GM19099 (cell line): Measurements from ENCODE around the gene EFHC1.

Source experiments
- POLR2A ChIP-seq: IDR thresholded peaks from 3 replicates; pipeline ENCODE4 v1.6.1; 2011; ENCODE audit warnings: low read depth; ENCODE audit not compliant: insufficient read length; ENCODE audit errors: extremely low read depth

EFHC1 gene

DNA sequence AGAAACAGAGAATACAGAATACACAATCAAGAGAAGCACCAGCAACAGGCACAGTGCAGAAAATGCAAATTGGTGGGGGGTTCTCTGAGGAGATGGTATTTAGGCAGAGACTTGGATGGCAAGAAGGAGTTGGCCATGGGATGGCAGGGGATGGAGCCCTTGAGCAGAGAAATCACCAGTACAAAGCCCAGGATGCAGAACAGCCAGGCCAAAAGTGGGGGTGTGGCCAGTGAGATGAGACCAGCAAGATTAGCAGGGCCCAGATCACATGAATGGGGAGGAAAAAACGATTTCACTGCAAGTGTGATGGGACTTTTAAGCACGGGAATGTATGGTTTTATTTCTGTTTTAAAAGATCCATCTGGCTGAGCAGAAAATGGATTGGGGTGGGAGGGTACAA, 93.3 kb downstream of the EFHC1 start:
- no peak for TF ChIP-seq POLR2A

DNA sequence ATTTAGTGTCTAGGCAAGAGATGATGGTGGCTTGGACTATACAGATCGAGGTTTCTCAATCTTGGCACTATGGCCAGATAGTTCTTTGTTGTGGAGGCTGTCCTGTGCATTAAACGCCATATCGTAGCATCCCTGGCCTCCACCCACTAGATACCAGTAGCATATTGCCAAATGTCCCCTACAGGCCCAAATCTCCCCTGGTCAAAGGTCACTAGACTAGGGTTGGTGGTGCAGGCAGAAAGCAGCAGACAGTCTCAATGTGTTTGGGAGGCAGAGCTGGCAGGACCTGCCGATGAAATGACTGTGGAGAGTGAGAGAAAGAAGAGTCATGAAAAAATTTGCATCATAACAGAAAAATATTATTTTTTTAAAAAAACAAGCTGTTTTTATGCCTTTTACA, 93.8 kb downstream of the EFHC1 start:
- no peak for TF ChIP-seq POLR2A

DNA sequence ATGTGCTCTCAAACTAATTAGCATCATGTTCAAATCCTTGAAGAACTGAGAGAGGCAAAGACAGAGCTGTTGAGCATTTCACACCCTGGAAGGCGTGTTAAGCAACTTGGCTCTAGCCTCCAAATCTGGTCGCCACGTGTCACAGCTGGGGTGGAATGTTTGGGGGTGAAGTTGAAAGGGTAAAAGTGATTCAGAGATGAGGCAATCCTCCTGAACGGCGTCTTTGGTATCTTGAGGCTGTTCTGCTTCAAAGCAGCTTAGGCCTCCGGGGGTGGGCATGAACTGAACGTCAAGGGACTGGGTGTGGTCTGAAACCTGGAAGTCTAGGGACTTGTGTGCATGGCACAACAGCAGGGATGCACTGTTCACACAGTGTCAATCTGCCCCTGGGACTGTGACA, 94.4 kb downstream of the EFHC1 start:
- TF ChIP-seq POLR2A = no peak

DNA sequence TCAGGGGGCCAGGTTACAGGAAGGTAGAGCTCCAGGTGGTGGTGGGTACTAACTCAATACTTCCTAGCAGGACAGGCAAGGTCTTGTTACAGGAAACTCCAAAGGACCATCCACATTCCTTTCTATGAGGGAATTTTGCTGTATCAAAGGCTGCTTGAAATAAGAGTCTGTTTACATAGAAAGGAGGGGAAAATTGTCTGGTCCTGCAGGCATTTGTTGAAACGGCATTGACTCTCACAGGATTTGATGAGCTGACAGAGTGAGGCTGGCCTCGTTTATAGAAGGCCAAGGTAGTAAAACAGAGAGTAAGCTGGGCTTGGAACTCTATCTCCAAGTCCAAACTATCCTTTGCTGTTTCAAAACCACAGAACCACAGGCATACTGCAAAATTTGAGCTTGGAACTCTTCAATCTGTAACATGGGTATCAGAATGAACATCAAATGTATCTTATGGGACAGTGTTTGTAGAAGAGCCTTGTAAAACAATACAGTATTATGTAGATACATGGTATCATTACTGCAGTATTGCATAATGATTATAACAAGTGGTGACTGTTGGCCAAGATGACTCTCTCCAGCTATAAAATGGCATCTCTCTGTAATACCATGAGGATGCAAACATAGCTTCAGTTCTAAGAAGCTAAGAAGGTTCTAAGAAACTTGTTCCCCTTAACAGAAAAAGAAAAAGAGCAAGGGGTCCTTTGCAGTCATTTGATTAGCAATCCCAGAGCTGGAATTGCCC, 95.2 kb downstream of the EFHC1 start:
- TF ChIP-seq POLR2A = no peak

DNA sequence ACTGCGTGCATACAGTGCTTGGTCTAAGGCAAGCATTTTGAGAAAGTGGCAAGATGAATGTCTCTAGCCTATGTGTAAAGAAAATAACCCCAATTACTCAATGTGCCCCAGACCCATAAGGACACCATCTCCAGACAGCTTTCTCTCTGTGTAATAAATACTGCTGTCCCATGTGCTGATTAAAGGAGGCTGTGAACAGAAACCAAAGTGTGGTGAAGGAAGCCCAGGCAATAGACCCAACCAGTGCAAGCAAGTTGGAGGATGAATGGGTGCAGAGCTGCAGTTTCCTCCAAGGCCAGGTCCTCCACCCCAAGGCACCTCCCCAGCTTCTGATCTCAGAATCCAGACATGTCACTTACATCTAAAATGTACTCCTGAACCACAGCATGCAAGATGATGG, 96.1 kb downstream of the EFHC1 start:
- no peak for TF ChIP-seq POLR2A

DNA sequence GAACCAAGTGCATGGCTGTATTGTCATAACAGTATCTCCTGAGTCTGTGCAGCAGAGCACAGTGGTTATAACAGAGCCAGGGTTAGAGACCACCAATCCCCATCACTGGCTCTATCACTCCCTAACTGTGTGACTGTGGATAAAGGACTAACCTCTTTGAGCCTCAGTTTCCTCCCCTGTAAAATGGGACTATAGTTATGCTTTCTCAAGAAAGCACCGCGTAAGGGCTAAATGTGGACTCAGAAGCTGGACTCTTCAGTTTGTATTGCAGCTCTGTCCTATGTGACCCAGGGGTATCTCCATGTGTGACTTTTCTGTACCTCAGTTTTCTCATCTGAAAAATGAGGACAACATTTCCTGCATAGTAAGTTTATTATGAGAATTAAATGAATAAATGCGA, 96.8 kb downstream of the EFHC1 start:
- no peak for TF ChIP-seq POLR2A

DNA sequence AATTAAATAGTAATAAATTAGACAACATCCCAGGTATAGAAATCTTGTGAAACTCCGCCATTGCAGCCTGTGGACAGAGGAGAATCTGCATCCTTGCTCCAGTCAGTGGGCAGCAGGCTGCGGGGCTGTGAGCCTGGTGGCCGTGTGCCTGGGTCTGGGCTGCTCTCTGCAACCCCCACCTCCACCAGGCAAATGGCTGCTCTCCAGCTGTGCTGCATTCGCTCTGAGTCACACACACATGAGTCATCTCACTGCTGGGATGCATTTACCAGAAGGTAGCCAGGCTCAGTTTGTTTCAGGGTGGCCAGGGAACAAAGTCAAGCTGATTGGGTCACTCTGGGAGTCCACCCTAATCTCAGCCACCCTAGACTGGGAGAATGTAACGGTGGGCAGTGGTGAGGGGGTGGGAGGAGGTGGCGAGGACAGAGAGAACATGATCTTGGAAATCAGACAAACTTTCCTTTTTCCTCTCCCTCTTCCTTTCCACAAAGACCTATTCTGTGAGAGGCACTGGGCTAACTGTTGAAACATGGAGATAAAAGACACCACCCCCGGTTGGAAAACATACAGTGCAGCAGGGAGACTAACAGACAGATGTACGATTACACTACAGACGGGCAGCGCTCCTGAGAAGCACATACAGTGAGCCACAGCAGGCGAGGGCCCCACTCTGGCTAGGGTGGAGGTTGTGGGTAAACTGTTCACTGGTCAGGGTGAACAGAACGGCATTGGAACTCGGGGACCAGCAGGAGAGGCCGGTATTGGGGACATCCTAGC, 97.5 kb downstream of the EFHC1 start:
- TF ChIP-seq POLR2A = no peak

DNA sequence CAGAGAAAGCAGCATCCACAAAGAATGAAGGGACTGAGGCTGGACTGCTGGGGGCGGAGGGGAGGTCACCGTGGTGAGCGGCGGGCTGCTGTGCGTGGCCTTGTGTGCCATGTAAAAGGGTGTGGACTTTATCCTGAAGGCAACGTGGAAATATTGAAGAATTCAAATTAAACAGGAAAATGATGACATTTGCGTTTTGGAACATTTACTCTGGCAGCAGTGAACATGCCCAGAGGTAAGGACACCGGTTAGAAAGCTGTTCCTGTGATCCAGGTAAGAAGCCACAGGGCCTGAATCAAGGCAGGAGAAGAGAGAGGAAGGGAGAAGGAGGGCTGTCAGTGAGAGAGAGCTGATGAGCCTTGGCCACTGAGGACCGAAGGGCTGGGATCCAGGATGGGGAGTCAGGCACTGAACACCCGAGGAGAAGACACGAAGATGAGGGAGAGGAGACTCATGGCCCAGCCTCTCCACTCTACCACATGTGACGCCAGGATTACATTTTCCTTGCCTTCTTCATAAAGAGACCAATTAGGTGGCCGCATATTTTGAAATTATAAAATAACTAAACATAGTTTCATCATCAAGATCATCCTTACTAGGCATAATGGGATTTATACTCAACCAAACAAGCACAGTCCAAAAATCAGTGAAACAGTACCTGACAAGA, 98.3 kb downstream of the EFHC1 start:
- TF ChIP-seq POLR2A = no peak

DNA sequence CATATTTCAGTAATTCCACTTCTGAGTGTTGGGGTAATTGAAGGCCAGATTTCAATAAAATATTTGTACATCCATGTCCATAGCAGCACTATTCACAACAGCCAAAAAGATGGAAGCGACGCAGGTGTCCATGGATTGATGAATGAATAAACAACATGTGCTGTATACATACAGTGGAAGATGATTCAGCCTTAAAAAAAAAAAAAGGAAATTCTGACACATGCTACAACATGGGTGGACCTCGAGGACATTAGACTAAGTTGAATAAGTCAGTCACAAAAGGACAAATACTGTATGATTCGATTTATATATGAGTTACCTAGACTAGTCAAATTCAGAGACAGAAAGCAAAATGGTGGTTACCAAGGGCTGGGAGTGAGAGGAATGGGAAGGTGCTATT, 99.5 kb downstream of the EFHC1 start:
- no peak for TF ChIP-seq POLR2A

DNA sequence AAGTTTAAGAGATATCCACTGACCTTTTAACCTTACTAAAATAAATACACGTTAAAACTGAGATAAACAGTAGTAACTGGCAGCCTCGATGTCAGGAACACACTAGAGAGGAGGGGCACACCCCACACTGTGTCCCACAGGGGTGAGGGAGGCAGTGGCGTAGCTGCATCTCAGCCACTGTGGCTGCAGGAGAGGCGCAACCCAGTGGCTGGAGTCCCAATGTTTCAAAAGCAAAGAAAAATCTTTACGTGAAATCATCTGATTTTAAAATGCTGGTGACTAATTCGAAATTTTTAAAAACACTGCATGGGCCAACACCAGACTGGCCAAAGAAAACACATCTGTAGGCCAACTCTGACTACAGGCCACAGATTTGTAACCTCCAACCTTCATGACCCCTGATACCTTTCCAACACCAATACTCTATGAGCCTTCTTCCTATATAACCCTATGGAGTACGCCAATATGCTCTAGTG, 102.0 kb downstream of the EFHC1 start:
- no peak for TF ChIP-seq POLR2A

DNA sequence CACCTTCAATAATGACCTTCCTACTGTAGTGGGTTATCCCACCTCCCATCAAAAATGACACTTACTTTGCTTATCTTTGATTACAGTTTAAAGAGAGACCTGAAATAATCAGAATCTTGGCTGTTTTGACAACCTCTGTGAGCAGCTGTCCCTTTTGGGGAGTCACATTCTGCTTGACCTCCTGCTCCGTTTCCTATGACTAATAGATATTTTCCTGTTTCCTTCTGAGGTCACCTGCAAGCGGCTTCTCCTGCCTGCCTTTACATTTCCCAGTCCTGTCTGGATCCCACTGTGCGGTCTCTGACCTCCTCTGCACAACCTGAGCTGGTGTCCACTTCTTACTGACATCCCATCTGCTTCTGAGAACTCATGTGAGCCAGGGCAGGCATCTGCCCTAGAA, 102.5 kb downstream of the EFHC1 start:
- TF ChIP-seq POLR2A = no peak

DNA sequence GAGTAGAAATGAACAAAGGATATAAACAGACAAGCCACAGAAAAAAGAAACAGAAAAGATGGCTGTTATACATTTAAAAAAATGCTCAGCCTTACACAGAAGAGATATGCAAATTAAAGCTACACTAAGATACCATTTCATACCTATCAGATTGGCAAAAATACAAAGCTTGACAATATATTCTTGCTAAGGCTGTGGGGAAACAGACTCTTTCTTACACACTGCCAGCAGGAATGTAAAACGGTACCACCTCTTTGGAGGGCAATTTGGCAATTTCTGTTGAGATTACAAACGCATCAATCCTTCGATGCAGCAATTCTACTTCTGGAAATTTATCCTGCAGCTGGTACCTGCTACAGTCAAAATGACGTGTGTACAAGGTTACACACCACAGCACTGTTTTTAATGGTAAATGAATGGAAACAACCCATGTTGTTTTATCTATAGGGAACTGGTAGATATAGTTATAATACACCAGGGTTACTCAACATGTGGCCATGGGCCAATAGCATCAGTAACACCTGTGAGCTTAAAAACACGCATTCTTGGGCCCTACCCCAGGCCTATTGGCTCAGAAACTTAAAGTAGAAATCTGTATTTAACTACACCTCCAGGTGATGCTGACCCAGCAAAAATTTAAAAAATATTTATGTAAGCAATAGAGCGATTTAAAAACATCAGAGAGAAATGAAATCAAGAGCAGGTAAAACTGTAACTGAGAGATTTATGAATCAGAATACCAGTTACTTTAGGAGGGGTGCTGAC, 103.4 kb downstream of the EFHC1 start:
- no peak for TF ChIP-seq POLR2A

DNA sequence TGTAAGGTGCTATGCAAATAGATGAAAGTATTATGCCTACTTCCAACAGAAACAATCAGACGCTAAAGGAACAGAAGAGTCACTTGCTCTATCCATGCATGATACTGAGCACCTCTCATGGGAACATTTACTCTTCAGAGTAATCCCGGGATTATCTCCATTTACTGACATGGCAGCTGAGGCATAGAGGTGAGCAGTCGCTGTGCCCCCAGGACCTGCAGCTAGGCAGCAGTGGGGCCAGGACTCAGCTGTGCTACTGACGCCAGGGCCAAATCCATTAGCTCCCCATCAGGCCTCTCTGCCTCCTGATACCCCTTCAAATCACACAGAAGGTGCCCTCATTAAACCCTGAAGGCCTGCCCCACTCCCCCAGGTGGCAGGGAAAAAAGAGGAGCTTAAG, 104.8 kb downstream of the EFHC1 start:
- no peak for TF ChIP-seq POLR2A

DNA sequence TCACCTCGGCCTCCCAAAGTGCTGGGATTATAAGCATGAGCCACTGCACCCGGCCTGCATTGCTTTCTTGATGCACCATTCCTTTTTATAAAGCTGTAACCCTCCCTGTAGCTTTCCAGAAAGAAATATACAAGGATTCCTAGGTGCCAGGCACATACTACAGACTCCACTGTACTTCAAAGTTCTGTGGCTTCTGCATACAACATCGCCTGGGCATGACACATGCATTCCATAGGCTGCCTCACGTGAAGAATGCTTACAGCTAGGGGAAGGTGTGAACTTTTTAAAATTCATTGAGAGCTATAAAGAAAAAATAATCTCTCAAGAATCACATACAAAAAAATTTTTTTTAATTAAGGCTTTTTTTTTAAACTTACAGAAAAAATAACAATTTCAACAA, 106.5 kb downstream of the EFHC1 start:
- no peak for TF ChIP-seq POLR2A

DNA sequence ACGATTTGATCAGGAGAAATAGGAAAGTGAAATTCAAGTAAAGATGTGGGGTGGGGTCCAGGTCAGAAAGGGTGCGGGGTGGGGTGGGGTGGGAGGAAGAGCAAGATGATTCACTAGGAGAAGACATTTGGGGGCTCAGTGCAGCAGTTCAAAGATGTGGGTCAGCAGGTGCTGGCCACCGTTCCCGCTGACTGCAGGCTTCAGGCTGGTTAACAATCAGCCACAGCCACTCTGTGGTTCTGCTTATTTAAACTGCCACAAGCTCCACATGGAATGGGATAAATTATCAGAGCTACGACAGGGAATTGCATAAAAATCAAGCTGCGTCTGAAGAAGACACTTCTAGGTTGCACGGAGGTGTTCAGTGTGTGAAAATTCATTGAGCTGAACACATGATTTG, 107.3 kb downstream of the EFHC1 start:
- TF ChIP-seq POLR2A = no peak

DNA sequence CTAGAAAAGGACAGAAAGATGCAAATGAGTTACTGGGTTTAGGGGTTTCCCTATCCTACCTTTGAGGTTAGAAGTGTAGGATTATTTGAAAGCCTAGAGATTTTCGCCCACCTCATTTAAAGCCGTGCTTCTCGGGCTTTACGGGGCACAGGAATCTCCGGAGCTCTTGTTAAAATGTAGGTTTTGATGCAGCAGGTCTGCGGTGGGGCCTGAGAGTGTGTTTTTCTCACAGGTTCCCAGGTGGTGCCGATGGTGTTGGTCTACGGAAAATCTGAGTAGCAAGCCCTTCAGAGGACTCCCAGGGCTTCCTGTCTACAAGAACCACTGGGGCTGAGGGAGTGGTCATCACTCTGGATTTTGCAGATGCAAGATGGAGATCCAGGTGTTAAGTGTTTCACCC, 109.2 kb downstream of the EFHC1 start:
- no peak for TF ChIP-seq POLR2A

DNA sequence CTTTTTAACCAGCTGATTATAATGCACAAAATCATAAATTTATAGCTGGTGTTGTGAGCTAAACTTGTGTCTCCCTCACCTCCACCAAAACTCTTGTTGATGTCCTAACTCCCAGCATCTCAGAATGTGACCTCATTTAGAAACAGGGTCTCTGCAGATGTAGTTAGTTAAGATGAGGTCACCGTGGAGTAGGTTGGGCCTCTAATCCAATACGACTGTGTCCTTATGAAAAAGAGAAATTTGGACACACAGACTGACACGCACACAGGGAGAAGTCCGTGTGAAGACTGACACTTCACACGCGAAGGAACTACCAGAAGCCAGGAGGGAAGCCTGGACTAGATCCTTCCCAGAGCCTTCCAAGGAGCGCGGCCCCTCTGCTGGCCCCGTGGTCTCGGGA, 110.2 kb downstream of the EFHC1 start:
- no peak for TF ChIP-seq POLR2A
